H1 (cell line): Measurements from ENCODE around the gene PPFIBP2. TPM values are rescaled to one million over a fixed set of nuclear protein-coding genes. Genes with fewer than 3 reads are reported as not detected.

Experiments used
- CHD7 ChIP-seq: fragments of 300-600 bp; sonication (generic); IDR thresholded peaks from 2 replicates; pipeline ENCODE4 v1.7.1; 2012; ENCODE audit warnings: low read length, moderate library complexity, mild to moderate bottlenecking, inconsistent platforms; ENCODE audit not compliant: insufficient replicate concordance
- CREB1 ChIP-seq: IDR thresholded peaks from 2 replicates; pipeline ENCODE4 v1.6.1; 2012; ENCODE audit warnings: inconsistent platforms
- CTBP2 ChIP-seq: IDR thresholded peaks from 2 replicates; pipeline ENCODE4 v1.7.0; 2011; ENCODE audit warnings: borderline replicate concordance, mild to moderate bottlenecking, moderate library complexity, mixed read lengths, low read length; ENCODE audit not compliant: insufficient read depth, insufficient read length
- CTCF ChIP-seq, 3 experiments: IDR thresholded peaks; 1 replicate in 2 of 3; 2 replicates in 1 of 3; pipeline versions ENCODE4 v1.5.1 to v1.6.1; 2011; ENCODE audit warnings: low read length in 3 of 3, mild to moderate bottlenecking in 3 of 3, inconsistent platforms in 2 of 3, low read depth in 1 of 3, moderate library complexity in 1 of 3; ENCODE audit not compliant: insufficient read depth in 1 of 3; ENCODE audit errors: control extremely low read depth in 1 of 3
- E2F6 ChIP-seq: IDR thresholded peaks from 2 replicates; pipeline ENCODE4 v1.6.1; 2012; ENCODE audit warnings: inconsistent platforms
- TAF7 ChIP-seq: optimal IDR thresholded peaks from 2 replicates; pipeline ENCODE3; 2011; ENCODE audit warnings: low read depth, mild to moderate bottlenecking, inconsistent platforms, low read length, moderate library complexity, borderline replicate concordance
- polyA plus RNA-seq, 7 experiments: library from polyadenylated mRNA; depleted of rRNA in 3 of 7; stranded (reverse) in 5 of 7; unstranded in 2 of 7; fragments of >200 nt in 5 of 7; fragments of 200-250 nt in 2 of 7; gene quantifications; 1 replicate in 5 of 7; 2 replicates in 1 of 7; 4 replicates in 1 of 7; pipeline versions ENCODE4 v1.2.1 to v1.2.3, GENCODE V29; 2011 to 2013; ENCODE audit warnings: missing spikeins in 2 of 7, mixed read lengths in 2 of 7
- total RNA-seq: library from RNA; stranded (reverse); fragmentation: NEBNext Ultra II Directional; extraction: Animal tissue kit (Norgen Biotek cat#: 25700); gene quantifications from 2 replicates; pipeline ENCODE4 v1.2.1, GENCODE V29; 2021

Gene PPFIBP2
- total and polyA plus RNA-seq, 2 of the 8 experiments (the other 6 are each of a cell fraction or from before 2014, with no cell fraction given), result 5.5 to 9.8 TPM

GRCh38 chr11:7520981-7521487, 7.2 kb downstream of the PPFIBP2 start (continued):
- no peak for TF ChIP-seq CHD7
- TF ChIP-seq CTCF (IDR thresholded peaks at IDR 0.05; ENCODE audit: control extremely low read depth in 1 of 3, insufficient read depth in 1 of 3, low read depth in 1 of 3, low read length in 3 of 3), result no peak
- TF ChIP-seq CREB1, result no peak
- no peak for TF ChIP-seq TAF7
- TF ChIP-seq CTBP2, result no peak
- no peak for TF ChIP-seq E2F6
